ENCODE results near the gene CEP135.

GRCh38 chr4:56055027-56055977 is 106.6 kb downstream of the CEP135 start:
- TF ChIP-seq POLR2AphosphoS5 (IDR thresholded peaks at IDR 0.05; ENCODE audit: low read depth, low read length) = no peak
- no peak for TF ChIP-seq POLR2A (IDR thresholded peaks at IDR 0.05; ENCODE audit: low read depth, low read length)
- no peak for TF ChIP-seq SPI1 (IDR thresholded peaks at IDR 0.05; ENCODE audit: low read depth, low read length)
